Panc1 (cell line): ENCODE data around the gene COL3A1. TPM values are rescaled to one million over a fixed set of nuclear protein-coding genes. Genes with fewer than 3 reads are reported as not detected.

ENCODE experiments used
- ATAC-seq: fragments of 200-7000 bp; cut with Tn5 transposase; 2 replicates; pipeline ENCODE4 v1.9.1; 2020; ENCODE audit warnings: mild to moderate bottlenecking, moderate library complexity
- BruUV-seq: library from RNA; stranded (reverse); fragments of 400-500 nt; replicated peaks from 2 replicates; lab custom pipeline; 2021; lab: Mats Ljungman, UMichigan
- CTCF ChIA-PET: fragments of 300-600 bp; sonication (Branson Sonifier 250); formaldehyde crosslinking; loops from one replicate; lab custom pipeline; 2022; ENCODE audit warnings: antibody characterized with exemption; lab: Charles Lee
- POLR2A ChIA-PET: fragments of 300-600 bp; sonication (Branson Sonifier 250); formaldehyde crosslinking; loops from one replicate; lab custom pipeline; 2022; ENCODE audit warnings: antibody characterized with exemption; lab: Charles Lee
- DNase-seq: peaks from one replicate; pipeline ENCODE4 v3.0.0-alpha.2; 2010; ENCODE audit warnings: low read depth, low spot score
- H3K27ac ChIP-seq: 2 replicates; pipeline ENCODE4 v1.5.1; 2011; ENCODE audit warnings: mild to moderate bottlenecking, low read length, inconsistent platforms
- H3K27me3 ChIP-seq: fragments of 200-500 bp; sonication (Bioruptor generic); 2 replicates; pipeline ENCODE4 v1.6.0; 2014; ENCODE audit warnings: low read length, inconsistent platforms; ENCODE audit not compliant: control insufficient read depth, insufficient read depth
- H3K36me3 ChIP-seq: fragments of 200-500 bp; sonication (Bioruptor generic); 2 replicates; pipeline ENCODE4 v1.5.1; 2014; ENCODE audit warnings: inconsistent platforms, mild to moderate bottlenecking, low read length, moderate library complexity; ENCODE audit not compliant: control insufficient read depth, insufficient read depth
- H3K4me1 ChIP-seq: 2 replicates; pipeline ENCODE4 v1.5.1; 2011; ENCODE audit warnings: inconsistent platforms, mild to moderate bottlenecking, low read length, moderate library complexity; ENCODE audit not compliant: control insufficient read depth, insufficient read depth
- H3K4me3 ChIP-seq, 2 experiments: 2 replicates each; pipeline ENCODE4 v1.5.1; 2011 to 2012; ENCODE audit warnings: low read depth in 2 of 2, low read length in 2 of 2, mild to moderate bottlenecking in 2 of 2, inconsistent platforms in 1 of 2, moderate library complexity in 1 of 2
- H3K9me3 ChIP-seq: fragments of 200-500 bp; sonication (Bioruptor generic); 2 replicates; pipeline ENCODE4 v1.5.1; 2014; ENCODE audit warnings: low read depth, mild to moderate bottlenecking, inconsistent platforms, low read length, moderate library complexity; ENCODE audit not compliant: control insufficient read depth, insufficient read depth
- CTCF ChIP-seq: fragments of 450-650 bp; IDR thresholded peaks from 2 replicates; pipeline ENCODE4 v1.5.1; 2017; ENCODE audit warnings: mild to moderate bottlenecking
- POLR2AphosphoS5 ChIP-seq: IDR thresholded peaks from 2 replicates; pipeline ENCODE4 v1.6.1; 2012; ENCODE audit warnings: mild to moderate bottlenecking, low read depth, low read length, moderate library complexity
- REST ChIP-seq, 2 experiments: IDR thresholded peaks; 2 replicates each; pipeline ENCODE4 v1.6.1; 2011 to 2012; ENCODE audit warnings: low read depth in 2 of 2, control low read depth in 1 of 2, low read length in 1 of 2, mild to moderate bottlenecking in 1 of 2, moderate library complexity in 1 of 2; ENCODE audit not compliant: insufficient read depth in 1 of 2
- SIN3A ChIP-seq: IDR thresholded peaks from 2 replicates; pipeline ENCODE4 v1.6.1; 2012; ENCODE audit warnings: low read depth, mild to moderate bottlenecking, low read length, moderate library complexity, borderline replicate concordance; ENCODE audit not compliant: insufficient read depth
- TCF7L2 ChIP-seq: IDR thresholded peaks from 2 replicates; pipeline ENCODE4 v1.6.1; 2011; ENCODE audit warnings: mild to moderate bottlenecking, low read depth, low read length, inconsistent platforms
- in situ Hi-C: cut with HindIII; loops from 2 replicates; pipeline ENCODE4 v1.10.0; 2016; ENCODE audit warnings: low sequenced_read_pairs, low pct_unique_long_range_greater_than_20kb
- intact Hi-C: fragments of 100-400 bp; cut with micrococcal nuclease; formaldehyde crosslinking; loops from one replicate; pipeline ENCODE4 v1.10.0; 2022; ENCODE audit not compliant: unreplicated experiment
- total RNA-seq: library from RNA; stranded (reverse); gene quantifications from one replicate; pipeline ENCODE4 v1.2.1, GENCODE V29; 2021; ENCODE audit not compliant: unreplicated experiment

The COL3A1 gene
- total RNA-seq, 1 experiment from 2014 or later, result 6.9 TPM

GRCh38 chr2:189013671-189014448 lies 39.7 kb downstream of the COL3A1 start:
- H3K27me3 ChIP-seq, result no peaks in the 10 kb centered on the region
- no peaks in the 10 kb centered on the region for H3K36me3 ChIP-seq
- CTCF ChIA-PET, result no interaction called here
- intact Hi-C loops, result no loop called here
- no peaks in the 10 kb centered on the region for H3K4me1 ChIP-seq
- DNase-seq (no peak), ATAC-seq (no peak)
- H3K9me3 ChIP-seq, result no peaks in the 10 kb centered on the region
- TF ChIP-seq CTCF (no peak), SIN3A (no peak), POLR2AphosphoS5 (no peak), TCF7L2 (no peak), REST (IDR thresholded peaks at IDR 0.05; ENCODE audit: insufficient read depth in 1 of 2, low read depth in 2 of 2, low read length in 1 of 2) (no peak)
- no peak overlapping the region for H3K27ac ChIP-seq
- in situ Hi-C loops, result no loop called here
- H3K4me3 ChIP-seq, result no peak overlapping the region
- POLR2A ChIA-PET, result no interaction called here
- no TSS peak for BruUV-seq

GRCh38 chr2:189014449-189015138 lies 40.4 kb downstream of the COL3A1 start:
- POLR2A ChIA-PET, result no interaction called here

More at GRCh38 chr2:189014449-189015138, 40.4 kb downstream of the COL3A1 start:
- H3K36me3 ChIP-seq, result no peaks in the 10 kb centered on the region
- in situ Hi-C loops (no loop called here), intact Hi-C loops (no loop called here)
- H3K4me3 ChIP-seq, result no peak overlapping the region
- H3K27ac ChIP-seq, result no peak overlapping the region
- CTCF ChIA-PET, result no interaction called here
- no peaks in the 10 kb centered on the region for H3K27me3 ChIP-seq
- ATAC-seq (no peak), DNase-seq (no peak)
- BruUV-seq, result no TSS peak
- H3K4me1 ChIP-seq, result no peaks in the 10 kb centered on the region
- TF ChIP-seq CTCF, result no peak
- TF ChIP-seq TCF7L2, result no peak
- TF ChIP-seq REST (IDR thresholded peaks at IDR 0.05; ENCODE audit: insufficient read depth in 1 of 2, low read depth in 2 of 2, low read length in 1 of 2), result no peak
- no peak for TF ChIP-seq SIN3A
- TF ChIP-seq POLR2AphosphoS5, result no peak
- H3K9me3 ChIP-seq, result no peaks in the 10 kb centered on the region
